Stimulated activated CD4-positive, alpha-beta T cell treated with anti-CD3 and anti-CD28 coated beads, Interleukin-1b, Interleukin-23, amount 100 ng/mL, for 24 hours (primary cell): ENCODE measurements around the gene RBMY1D.
"Not testable (repeated sequence)": the region's sequence is repeated elsewhere in the genome, so short reads cannot be mapped to it uniquely, and the experiment has no call there.

Experiments used
- DNase-seq, 4 experiments: peaks; one replicate each; pipeline ENCODE4 v3.0.0-alpha.2; 2020; ENCODE audit warnings: low read depth in 4 of 4, low spot score in 1 of 4

Gene RBMY1D

DNA sequence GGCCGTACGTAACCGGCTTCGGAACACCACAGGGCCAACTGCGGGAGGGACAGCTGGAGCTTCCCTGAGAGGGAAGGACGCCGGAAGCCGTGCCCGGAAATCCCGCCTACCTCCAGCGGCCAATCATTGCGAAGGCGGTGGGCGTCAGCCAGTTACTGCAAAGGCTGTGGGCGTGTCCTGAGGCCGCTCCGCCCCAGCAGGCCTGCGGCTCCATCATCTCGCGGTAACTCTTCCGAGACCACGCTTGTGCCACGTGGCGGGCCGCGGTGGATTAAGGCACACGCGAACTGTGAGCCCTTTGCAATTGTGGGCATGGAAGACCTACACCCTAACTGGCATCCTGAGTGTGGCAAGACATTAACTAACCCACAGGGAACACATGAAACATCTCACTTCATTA, at the start of gene RBMY1D:
Gene RBMY1D (minus strand): TSS at position 101 of the 400 bp plus-strand sequence. CDS start 2,013 bp downstream, outside the sequence.
- not testable (repeated sequence) for DNase-seq

DNA sequence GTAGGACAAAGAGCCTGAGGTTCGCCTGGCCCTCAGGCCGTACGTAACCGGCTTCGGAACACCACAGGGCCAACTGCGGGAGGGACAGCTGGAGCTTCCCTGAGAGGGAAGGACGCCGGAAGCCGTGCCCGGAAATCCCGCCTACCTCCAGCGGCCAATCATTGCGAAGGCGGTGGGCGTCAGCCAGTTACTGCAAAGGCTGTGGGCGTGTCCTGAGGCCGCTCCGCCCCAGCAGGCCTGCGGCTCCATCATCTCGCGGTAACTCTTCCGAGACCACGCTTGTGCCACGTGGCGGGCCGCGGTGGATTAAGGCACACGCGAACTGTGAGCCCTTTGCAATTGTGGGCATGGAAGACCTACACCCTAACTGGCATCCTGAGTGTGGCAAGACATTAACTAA, 23.6 kb upstream of the RBMY1D start, which contains the start of gene RBMY1E:
Gene RBMY1E (minus strand): TSS at position 101 of the 400 bp plus-strand sequence. CDS start 1,978 bp downstream, outside the sequence.
- DNase-seq, result not testable (repeated sequence)

- DNase-seq, result not testable (repeated sequence)
These were observed 24.8 kb downstream of the RBMY1D start for GRCh38 chrY:21869407-21870076.

GRCh38 chrY:21845481-21845880, 48.8 kb downstream of the RBMY1D start:
- no peak for DNase-seq

DNA sequence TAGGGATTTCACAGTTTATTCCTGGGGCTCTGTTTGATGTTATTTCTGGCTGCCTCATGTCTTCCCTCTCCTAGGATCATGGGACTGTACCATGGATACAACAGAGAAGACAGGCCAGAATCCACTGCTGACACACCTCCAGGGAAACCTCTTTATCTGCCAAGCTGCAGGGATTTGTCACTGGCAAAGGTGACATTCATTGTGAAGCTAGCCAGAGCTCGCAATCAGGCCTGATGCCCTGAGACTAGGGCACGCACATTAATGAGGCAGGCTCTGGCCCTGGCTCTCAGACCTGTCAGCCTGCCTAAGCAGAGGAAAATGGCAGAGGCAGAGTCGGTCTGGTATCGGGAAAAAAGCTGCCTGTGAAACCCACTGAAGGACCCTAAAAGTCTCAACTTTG, 52.2 kb downstream of the RBMY1D start:
- DNase-seq, result no peak

DNA sequence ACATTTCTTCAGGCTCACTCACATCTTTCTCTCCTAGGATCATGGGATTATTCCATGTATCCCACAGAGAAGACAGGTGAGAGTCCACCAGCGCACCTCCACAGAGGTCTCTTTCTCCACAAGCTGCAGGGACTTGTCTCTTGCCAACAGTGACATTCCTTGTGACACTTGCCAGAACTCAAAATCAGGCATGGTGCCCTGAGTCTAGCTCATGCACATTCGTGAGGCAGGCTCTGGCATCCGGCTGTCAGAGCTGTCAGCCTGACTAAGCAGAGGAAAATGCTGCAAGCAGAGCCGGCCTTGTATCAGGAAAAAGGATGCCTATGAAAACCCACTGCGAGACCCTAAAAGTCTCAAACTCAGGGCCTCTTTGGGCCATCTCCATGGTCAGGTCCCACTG, 54.8 kb downstream of the RBMY1D start:
- DNase-seq, result no peak

DNA sequence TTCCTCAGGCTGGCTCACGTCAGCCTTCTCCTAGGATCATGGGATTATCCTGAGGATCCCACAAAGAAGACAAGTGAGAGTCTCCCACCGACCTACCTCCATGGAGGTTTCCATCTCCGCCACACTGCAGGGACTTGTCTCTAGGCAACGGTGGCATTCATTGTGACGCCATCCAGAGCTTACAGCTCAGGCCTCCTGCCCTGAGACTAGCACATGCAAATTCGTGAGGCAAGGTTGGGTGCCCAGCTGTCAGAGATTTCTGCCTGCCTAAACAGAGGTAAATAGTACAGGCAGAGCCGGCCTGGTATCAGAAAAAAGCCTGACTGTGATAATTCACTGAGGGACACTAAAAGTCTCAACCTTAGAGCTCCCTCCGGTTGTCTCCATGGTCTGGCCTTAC, 58.0 kb downstream of the RBMY1D start:
- no peak for DNase-seq

- DNase-seq, result no peak
These were observed 59.3 kb downstream of the RBMY1D start for GRCh38 chrY:21835052-21835451.
